Measurements from ENCODE around the gene MEGF10. TPM values are rescaled to one million over a fixed set of nuclear protein-coding genes. Genes with fewer than 3 reads are reported as not detected.
"Not testable (repeated sequence)": the region's sequence is repeated elsewhere in the genome, so short reads cannot be mapped to it uniquely, and the experiment has no call there.

MEGF10 gene
- polyA plus RNA-seq, 1 experiment: not detected

DNA sequence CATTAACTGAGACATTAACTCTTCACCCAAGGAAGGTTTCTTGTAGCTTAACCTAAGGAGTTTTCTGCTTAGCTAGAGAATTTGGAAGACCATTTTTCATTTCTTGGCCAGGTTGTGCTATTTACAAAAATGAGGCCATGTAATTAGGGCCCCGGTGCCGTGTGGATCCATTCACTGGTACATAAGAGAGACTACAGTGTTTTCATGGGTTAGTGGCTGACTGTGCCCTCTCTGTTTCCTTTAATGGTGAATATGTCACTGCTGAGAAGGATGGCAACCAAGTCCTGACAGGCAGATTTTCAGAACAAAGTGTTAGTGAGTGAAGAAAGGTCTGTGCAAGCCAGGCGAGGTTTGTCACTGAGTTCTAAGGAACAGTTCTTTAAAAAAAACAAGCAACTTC lies 15.4 kb downstream of the MEGF10 start:
- POLR2A ChIA-PET: no interaction called here

DNA sequence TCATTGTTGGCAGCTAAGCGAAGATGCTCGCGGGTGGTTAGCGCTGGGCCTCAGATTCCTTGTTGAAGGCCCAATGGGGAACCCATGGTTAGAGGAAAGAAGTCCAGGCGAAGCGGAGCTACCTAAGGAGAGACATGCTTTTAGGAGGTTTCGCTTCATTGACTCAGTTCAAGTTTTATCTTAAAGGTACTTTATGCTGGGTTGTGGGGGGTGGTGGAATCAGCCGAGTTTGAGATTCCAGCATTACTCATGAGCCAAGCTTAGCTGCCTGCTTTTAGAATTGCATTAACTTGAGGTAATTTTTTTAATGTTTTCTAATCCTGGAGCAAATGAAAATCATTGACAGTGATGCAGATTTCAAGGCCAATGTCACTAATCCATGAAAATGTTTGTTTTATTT lies 16.1 kb downstream of the MEGF10 start:
- TF ChIP-seq, protein P1, sequence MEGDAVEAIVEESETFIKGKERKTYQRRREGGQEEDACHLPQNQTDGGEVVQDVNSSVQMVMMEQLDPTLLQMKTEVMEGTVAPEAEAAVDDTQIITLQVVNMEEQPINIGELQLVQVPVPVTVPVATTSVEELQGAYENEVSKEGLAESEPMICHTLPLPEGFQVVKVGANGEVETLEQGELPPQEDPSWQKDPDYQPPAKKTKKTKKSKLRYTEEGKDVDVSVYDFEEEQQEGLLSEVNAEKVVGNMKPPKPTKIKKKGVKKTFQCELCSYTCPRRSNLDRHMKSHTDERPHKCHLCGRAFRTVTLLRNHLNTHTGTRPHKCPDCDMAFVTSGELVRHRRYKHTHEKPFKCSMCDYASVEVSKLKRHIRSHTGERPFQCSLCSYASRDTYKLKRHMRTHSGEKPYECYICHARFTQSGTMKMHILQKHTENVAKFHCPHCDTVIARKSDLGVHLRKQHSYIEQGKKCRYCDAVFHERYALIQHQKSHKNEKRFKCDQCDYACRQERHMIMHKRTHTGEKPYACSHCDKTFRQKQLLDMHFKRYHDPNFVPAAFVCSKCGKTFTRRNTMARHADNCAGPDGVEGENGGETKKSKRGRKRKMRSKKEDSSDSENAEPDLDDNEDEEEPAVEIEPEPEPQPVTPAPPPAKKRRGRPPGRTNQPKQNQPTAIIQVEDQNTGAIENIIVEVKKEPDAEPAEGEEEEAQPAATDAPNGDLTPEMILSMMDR (IDR thresholded peaks at IDR 0.05; ENCODE audit: insufficient read depth, low read depth, low read length): no peak
- H3K36me3 ChIP-seq (ENCODE audit: control insufficient read depth, insufficient read depth, low read length): no peaks in the 10 kb centered on the region
- H3K27me3 ChIP-seq (ENCODE audit: control insufficient read depth, insufficient read depth, low read length): peaks cover 6% of the 10 kb centered on the region
- no peak for DNase-seq (ENCODE audit: low read depth)
- ChIA-PET CTCF (interaction anchor here (0.6 to 1.8 kb wide), 3 partner anchors 14 to 1066 kb away, joined by 3 to 4 read pairs (median 4); no protein-coding TSS in a partner anchor), POLR2A (no interaction called here)
- no peak overlapping the region for H3K4me3 ChIP-seq (ENCODE audit: low read depth, low read length)

More for the DNA sequence above, 15.4 kb downstream of the MEGF10 start:
- no peaks in the 10 kb centered on the region for H3K36me3 ChIP-seq (ENCODE audit: control insufficient read depth, insufficient read depth, low read length)
- DNase-seq (ENCODE audit: low read depth): no peak
- H3K4me3 ChIP-seq (ENCODE audit: low read depth, low read length): no peak overlapping the region
- TF ChIP-seq, protein P1 (IDR thresholded peaks at IDR 0.05; ENCODE audit: insufficient read depth, low read depth, low read length): no peak
- CTCF ChIA-PET: interaction anchor here (0.6 to 1.8 kb wide), 4 partner anchors 9 to 468 kb away, joined by 4 to 11 read pairs (median 4); no protein-coding TSS in a partner anchor
- peaks cover 6% of the 10 kb centered on the region for H3K27me3 ChIP-seq (ENCODE audit: control insufficient read depth, insufficient read depth, low read length)

DNA sequence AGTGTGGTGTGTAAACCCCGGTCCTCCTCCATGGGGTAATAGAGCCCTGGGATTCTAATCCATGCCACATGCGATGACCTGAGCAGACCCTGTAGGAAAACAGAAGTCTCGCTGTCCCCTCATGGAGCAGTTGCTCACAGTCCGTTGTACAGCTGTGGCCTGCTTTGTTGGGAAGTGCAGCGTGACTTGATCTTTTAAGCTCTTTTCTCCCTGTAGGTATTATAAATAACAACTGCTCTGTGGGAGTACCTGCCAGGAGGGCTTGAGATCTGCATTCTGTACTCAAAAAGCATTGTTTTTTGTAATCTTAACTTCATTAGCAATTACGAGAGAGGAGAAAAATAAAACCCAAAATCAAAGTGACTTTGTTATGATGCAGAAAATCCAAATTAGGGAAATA lies 17.3 kb downstream of the MEGF10 start:
- TF ChIP-seq, protein P1 (IDR thresholded peaks at IDR 0.05; ENCODE audit: insufficient read depth, low read depth, low read length): no peak
- POLR2A ChIA-PET: no interaction called here
- H3K4me3 ChIP-seq (ENCODE audit: low read depth, low read length): no peak overlapping the region
- H3K27me3 ChIP-seq (ENCODE audit: control insufficient read depth, insufficient read depth, low read length): peaks cover 8% of the 10 kb centered on the region
- H3K36me3 ChIP-seq (ENCODE audit: control insufficient read depth, insufficient read depth, low read length): no peaks in the 10 kb centered on the region
- CTCF ChIA-PET: interaction anchor here (1.8 kb wide), 1 partner anchor 470 kb away, joined by 4 read pairs; no protein-coding TSS in a partner anchor
- DNase-seq (ENCODE audit: low read depth): no peak

DNA sequence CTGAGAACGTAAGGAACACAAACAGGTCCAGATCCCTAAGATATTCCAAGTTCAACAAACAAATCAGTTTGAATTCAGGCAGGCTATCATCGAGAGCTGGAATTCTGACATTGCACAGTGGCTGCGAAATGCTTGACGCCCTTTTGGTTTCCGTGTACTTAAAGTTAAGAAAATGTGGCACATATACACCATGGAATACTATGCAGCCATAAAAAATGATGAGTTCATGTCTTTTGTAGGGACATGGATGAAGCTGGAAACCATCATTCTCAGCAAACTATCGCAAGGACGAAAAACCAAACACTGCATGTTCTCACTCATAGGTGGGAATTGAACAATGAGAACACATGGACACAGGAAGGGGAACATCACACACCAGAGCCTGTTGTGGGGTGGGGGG lies 17.7 kb downstream of the MEGF10 start:
- CTCF ChIA-PET; DNase-seq (ENCODE audit: low read depth); H3K36me3 ChIP-seq (ENCODE audit: control insufficient read depth, insufficient read depth, low read length); H3K4me3 ChIP-seq (ENCODE audit: low read depth, low read length); POLR2A ChIA-PET; H3K27me3 ChIP-seq (ENCODE audit: control insufficient read depth, insufficient read depth, low read length): not testable (repeated sequence)

DNA sequence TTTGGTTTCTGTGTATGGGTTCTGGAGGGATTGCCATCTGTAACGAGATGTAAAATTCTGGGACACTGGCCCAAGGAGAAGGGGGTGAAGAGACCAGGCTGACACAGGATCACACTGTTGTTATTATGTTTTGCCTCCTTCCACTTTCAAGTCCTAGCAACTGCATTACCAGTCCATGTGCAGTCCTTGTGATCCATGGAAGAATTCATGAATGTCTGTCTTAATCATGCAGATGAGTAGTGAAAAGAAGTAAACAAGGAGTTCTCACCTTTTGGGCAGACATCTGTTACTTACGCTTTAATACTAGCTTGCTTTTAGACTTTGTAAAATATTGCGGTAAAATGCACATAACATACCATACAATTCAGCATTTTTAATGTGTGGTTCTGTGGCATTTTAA lies 18.3 kb downstream of the MEGF10 start:
- Histone ChIP-seq H3K4me3 (ENCODE audit: low read depth, low read length) (no peak overlapping the region), H3K36me3 (ENCODE audit: control insufficient read depth, insufficient read depth, low read length) (no peaks in the 10 kb centered on the region), H3K27me3 (ENCODE audit: control insufficient read depth, insufficient read depth, low read length) (peaks cover 8% of the 10 kb centered on the region)
- CTCF ChIA-PET: no interaction called here
- no peak for DNase-seq (ENCODE audit: low read depth)
- TF ChIP-seq, protein P1 (IDR thresholded peaks at IDR 0.05; ENCODE audit: insufficient read depth, low read depth, low read length): no peak
- POLR2A ChIA-PET: no interaction called here

DNA sequence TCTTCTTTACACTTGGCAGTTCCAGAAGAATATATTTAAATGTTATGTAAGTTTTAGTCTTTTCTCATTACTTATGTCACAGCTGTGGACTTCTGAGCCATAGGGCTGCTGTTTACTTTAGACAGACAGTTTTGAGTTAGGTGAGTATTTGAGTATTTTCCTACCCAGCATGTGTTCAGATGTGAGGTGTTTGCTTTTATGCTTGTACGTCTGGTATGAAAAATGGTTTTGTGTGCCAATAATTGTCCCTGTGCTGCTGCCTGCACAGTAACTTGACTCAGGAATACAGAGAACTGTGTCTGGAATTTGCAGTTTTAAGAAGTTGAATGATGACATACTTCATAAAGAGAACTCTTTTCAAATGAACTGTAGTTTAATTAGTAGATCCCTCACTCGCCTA lies 20.8 kb downstream of the MEGF10 start:
- Histone ChIP-seq H3K36me3 (ENCODE audit: control insufficient read depth, insufficient read depth, low read length) (no peaks in the 10 kb centered on the region), H3K27me3 (ENCODE audit: control insufficient read depth, insufficient read depth, low read length) (peaks cover 8% of the 10 kb centered on the region), H3K4me3 (ENCODE audit: low read depth, low read length) (no peak overlapping the region)
- no peak for DNase-seq (ENCODE audit: low read depth)
- ChIA-PET POLR2A (no interaction called here), CTCF (interaction anchor here (2.1 kb wide), 1 partner anchor 10 kb away, joined by 5 read pairs; no protein-coding TSS in a partner anchor)
- TF ChIP-seq, protein P1 (IDR thresholded peaks at IDR 0.05; ENCODE audit: insufficient read depth, low read depth, low read length): no peak

Data from BJ (cell line).